OCI-LY7 (cell line): Measurements from ENCODE around the gene RBMS2. TPM values are rescaled to one million over a fixed set of nuclear protein-coding genes. Genes with fewer than 3 reads are reported as not detected.

Source experiments
- BruUV-seq: library from RNA; stranded (reverse); fragments of 400-500 nt; replicated peaks from 2 replicates; lab custom pipeline; 2021; lab: Mats Ljungman, UMichigan
- CTCF ChIA-PET: fragments of 300-600 bp; sonication (Branson Sonifier 250); formaldehyde crosslinking; loops from one replicate; lab custom pipeline; 2022; ENCODE audit warnings: antibody characterized with exemption; ENCODE audit not compliant: unreplicated experiment; lab: Charles Lee
- POLR2A ChIA-PET: fragments of 300-600 bp; sonication (Branson Sonifier 250); formaldehyde crosslinking; loops from one replicate; lab custom pipeline; 2022; ENCODE audit warnings: antibody characterized with exemption; lab: Charles Lee
- DNase-seq: peaks from one replicate; pipeline ENCODE4 v3.0.0-alpha.2; 2015; ENCODE audit warnings: low spot score
- H2AFZ ChIP-seq: fragments of 200-600 bp; sonication (generic), shearing (Covaris generic); 2 replicates; pipeline ENCODE4 v1.6.1; 2014; ENCODE audit warnings: mild to moderate bottlenecking, antibody characterized with exemption, low read length, moderate library complexity
- H3K27ac ChIP-seq: fragments of 200-600 bp; sonication (generic); 2 replicates; pipeline ENCODE4 v1.5.1; 2014; ENCODE audit warnings: mixed run types, low read depth, mild to moderate bottlenecking, moderate library complexity, low read length, inconsistent platforms; ENCODE audit not compliant: poor library complexity, severe bottlenecking
- H3K36me3 ChIP-seq: fragments of 200-600 bp; sonication (generic); 2 replicates; pipeline ENCODE4 v1.6.1; 2014; ENCODE audit warnings: mild to moderate bottlenecking, antibody characterized with exemption, low read length, moderate library complexity, mixed read lengths; ENCODE audit not compliant: insufficient read depth
- H3K4me1 ChIP-seq: fragments of 200-600 bp; sonication (generic); 2 replicates; pipeline ENCODE4 v1.5.1; 2014; ENCODE audit warnings: mild to moderate bottlenecking, low read length; ENCODE audit not compliant: insufficient read depth, poor library complexity, severe bottlenecking
- H3K4me2 ChIP-seq: fragments of 200-600 bp; sonication (generic); 2 replicates; pipeline ENCODE4 v1.6.1; 2014; ENCODE audit warnings: mild to moderate bottlenecking, low read length
- H3K4me3 ChIP-seq: fragments of 200-600 bp; sonication (generic); 2 replicates; pipeline ENCODE4 v1.5.1; 2014; ENCODE audit warnings: mild to moderate bottlenecking, low read depth, low read length; ENCODE audit not compliant: poor library complexity, severe bottlenecking
- H3K79me2 ChIP-seq: fragments of 200-600 bp; sonication (generic); 2 replicates; pipeline ENCODE4 v1.6.1; 2016; ENCODE audit warnings: low read depth, mild to moderate bottlenecking, low read length, moderate library complexity, mixed read lengths; ENCODE audit not compliant: insufficient read depth
- H3K9me2 ChIP-seq: fragments of 200-600 bp; sonication (generic); 2 replicates; pipeline ENCODE4 v1.6.1; 2016; ENCODE audit warnings: mild to moderate bottlenecking, low read length, mixed read lengths; ENCODE audit not compliant: insufficient read depth
- H3K9me3 ChIP-seq: fragments of 200-600 bp; sonication (generic); 2 replicates; pipeline ENCODE4 v1.6.1; 2014; ENCODE audit warnings: mild to moderate bottlenecking, mixed run types, low read length, mixed read lengths
- H4K20me1 ChIP-seq: fragments of 200-600 bp; sonication (generic); 2 replicates; pipeline ENCODE4 v1.6.1; 2014; ENCODE audit warnings: mild to moderate bottlenecking, antibody characterized with exemption, low read length, moderate library complexity, mixed read lengths; ENCODE audit not compliant: insufficient read depth
- EZH2phosphoT487 ChIP-seq: fragments of 200-600 bp; sonication (generic); IDR thresholded peaks from 2 replicates; pipeline ENCODE4 v1.6.1; 2018; ENCODE audit warnings: low read depth, borderline replicate concordance, mild to moderate bottlenecking, mixed run types, antibody characterized with exemption, low read length, moderate library complexity, mixed read lengths
- intact Hi-C: fragments of 100-400 bp; cut with micrococcal nuclease; formaldehyde crosslinking; loops from one replicate; pipeline ENCODE4 v1.10.0; 2022; ENCODE audit not compliant: unreplicated experiment
- total RNA-seq, 2 experiments: library from RNA; depleted of rRNA in 1 of 2; stranded (reverse); fragments of >200 nt in 1 of 2; shearing (Covaris generic) in 1 of 2; gene quantifications; 2 replicates each; pipeline ENCODE4 v1.2.3, GENCODE V29; 2014 to 2022
- TF ChIP-seq, protein P1 (sequence below): fragments of 200-600 bp; sonication (generic); conservative IDR thresholded peaks from 2 replicates; pipeline ENCODE4 v1.5.1; 2014; ENCODE audit warnings: mild to moderate bottlenecking, antibody characterized with exemption, low read length, moderate library complexity, mixed read lengths

RBMS2 gene
- total RNA-seq, 2 experiments from 2014 or later: 0.27 to 0.32 TPM

DNA sequence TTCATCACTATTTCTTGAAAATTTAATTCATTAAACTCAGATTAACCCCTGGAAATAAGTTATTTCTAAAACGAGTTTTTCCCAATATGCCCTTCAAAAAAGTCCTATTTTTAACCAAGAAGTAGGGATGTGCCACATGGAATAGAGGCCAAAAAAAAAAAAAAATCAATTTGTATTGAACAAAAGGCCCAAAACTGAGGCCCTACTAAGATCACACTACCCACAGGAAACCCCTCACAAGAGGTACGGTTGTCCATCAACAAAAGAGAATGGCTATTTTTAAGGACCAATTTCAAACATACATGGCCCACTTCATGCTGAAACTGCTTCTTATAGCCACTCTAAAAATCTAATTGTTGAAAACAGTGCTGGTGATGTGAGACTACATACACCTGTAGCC, 116.0 kb downstream of the RBMS2 start:
- no peak overlapping the region for H2AFZ ChIP-seq
- no peaks in the 10 kb centered on the region for H3K9me2 ChIP-seq
- intact Hi-C loops: loop anchor here (5.0 to 10.0 kb wide), 2 partner anchors 115 to 523 kb away; partner anchors contain the start of genes PRIM1, RPL41 and ZC3H10
- ChIA-PET POLR2A (no interaction called here), CTCF (no interaction called here)
- H3K79me2 ChIP-seq: peaks cover 54% of the 10 kb centered on the region
- H3K4me2 ChIP-seq: peak overlapping the region; percentile 98
- H3K27ac ChIP-seq: peak overlapping the region; percentile 92
- H3K9me3 ChIP-seq: no peaks in the 10 kb centered on the region
- 0 out of 2 replicates have a peak, but pooled peaks cover under 1% of the 10 kb centered on the region for H4K20me1 ChIP-seq
- BruUV-seq: no TSS peak
- peaks cover 46% of the 10 kb centered on the region for H3K4me1 ChIP-seq
- H3K4me3 ChIP-seq: no peak overlapping the region
- peaks cover 56% of the 10 kb centered on the region for H3K36me3 ChIP-seq
- no peak for TF ChIP-seq EZH2phosphoT487
- TF ChIP-seq, protein P1, sequence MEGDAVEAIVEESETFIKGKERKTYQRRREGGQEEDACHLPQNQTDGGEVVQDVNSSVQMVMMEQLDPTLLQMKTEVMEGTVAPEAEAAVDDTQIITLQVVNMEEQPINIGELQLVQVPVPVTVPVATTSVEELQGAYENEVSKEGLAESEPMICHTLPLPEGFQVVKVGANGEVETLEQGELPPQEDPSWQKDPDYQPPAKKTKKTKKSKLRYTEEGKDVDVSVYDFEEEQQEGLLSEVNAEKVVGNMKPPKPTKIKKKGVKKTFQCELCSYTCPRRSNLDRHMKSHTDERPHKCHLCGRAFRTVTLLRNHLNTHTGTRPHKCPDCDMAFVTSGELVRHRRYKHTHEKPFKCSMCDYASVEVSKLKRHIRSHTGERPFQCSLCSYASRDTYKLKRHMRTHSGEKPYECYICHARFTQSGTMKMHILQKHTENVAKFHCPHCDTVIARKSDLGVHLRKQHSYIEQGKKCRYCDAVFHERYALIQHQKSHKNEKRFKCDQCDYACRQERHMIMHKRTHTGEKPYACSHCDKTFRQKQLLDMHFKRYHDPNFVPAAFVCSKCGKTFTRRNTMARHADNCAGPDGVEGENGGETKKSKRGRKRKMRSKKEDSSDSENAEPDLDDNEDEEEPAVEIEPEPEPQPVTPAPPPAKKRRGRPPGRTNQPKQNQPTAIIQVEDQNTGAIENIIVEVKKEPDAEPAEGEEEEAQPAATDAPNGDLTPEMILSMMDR: no peak
- no peak for DNase-seq

DNA sequence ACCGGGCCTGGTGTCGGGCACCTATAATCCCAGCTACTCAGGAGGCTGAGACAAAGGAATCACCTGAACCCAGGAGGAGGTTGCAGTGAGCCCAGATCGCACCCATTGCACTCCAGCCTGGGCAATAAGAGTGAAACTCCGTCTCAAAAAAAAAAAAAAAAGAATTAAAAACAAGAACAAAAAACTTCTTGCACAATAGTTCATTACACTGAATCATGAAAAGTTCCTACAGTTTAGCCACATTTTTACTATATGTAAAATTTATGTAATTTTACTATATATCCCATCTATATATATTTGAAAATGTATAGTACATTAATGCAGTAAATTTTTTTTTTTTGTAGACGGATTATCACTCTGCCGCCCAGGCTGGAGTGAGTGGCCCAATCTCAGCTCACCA, 119.6 kb downstream of the RBMS2 start:
- Histone ChIP-seq H3K27ac (no peak overlapping the region), H3K4me3 (no peak overlapping the region), H3K79me2 (peaks cover 55% of the 10 kb centered on the region), H3K4me2 (no peak overlapping the region), H3K9me3 (no peaks in the 10 kb centered on the region), H4K20me1 (peaks cover 25% of the 10 kb centered on the region), H3K9me2 (no peaks in the 10 kb centered on the region), H3K4me1 (peaks cover 42% of the 10 kb centered on the region), H3K36me3 (peaks cover 87% of the 10 kb centered on the region), H2AFZ (no peak overlapping the region)
- intact Hi-C loops: no loop called here
- no peak for DNase-seq
- no TSS peak for BruUV-seq
- TF ChIP-seq, protein P1: no peak
- TF ChIP-seq EZH2phosphoT487: no peak
- ChIA-PET CTCF (no interaction called here), POLR2A (no interaction called here)

DNA sequence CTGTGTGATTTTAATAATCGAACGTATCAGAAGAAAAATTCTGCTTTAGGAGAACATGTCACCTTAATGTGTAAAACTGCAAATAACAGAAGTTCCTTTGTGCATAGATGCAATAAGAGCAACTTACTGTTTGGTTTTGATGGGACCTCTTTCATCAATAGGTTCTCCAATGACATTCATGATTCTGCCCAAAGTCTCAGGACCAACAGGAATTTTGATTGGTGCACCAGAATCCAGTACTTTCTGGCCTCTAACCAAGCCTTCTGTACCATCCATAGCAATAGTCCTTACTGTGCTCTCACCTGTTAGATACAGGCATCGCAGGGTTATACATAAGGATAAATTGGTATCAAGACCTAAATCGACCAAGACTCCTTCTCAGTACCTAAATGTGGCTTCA, 123.0 kb downstream of the RBMS2 start:
- Histone ChIP-seq H3K4me3 (peak overlapping the region; percentile 88), H3K79me2 (peaks cover 55% of the 10 kb centered on the region), H3K4me2 (peak overlapping the region; percentile 97), H3K4me1 (peaks cover 22% of the 10 kb centered on the region), H4K20me1 (peaks cover 25% of the 10 kb centered on the region), H3K27ac (peak overlapping the region; percentile 66), H2AFZ (no peak overlapping the region), H3K9me2 (no peaks in the 10 kb centered on the region), H3K9me3 (no peaks in the 10 kb centered on the region), H3K36me3 (peaks cover 59% of the 10 kb centered on the region)
- DNase-seq: no peak
- no TSS peak for BruUV-seq
- POLR2A ChIA-PET: interaction anchor here (3.7 kb wide), 1 partner anchor 9 kb away, joined by 26 read pairs; no protein-coding TSS in a partner anchor
- CTCF ChIA-PET: interaction anchor here (2.7 kb wide), 1 partner anchor 8 kb away, joined by 22 read pairs; no protein-coding TSS in a partner anchor
- no peak for TF ChIP-seq EZH2phosphoT487
- TF ChIP-seq, protein P1: no peak
- intact Hi-C loops: no loop called here
